HG03025 (cell line): ENCODE measurements around the gene IFT57.
A peak's percentile ranks its signal among the peaks of the same experiment; 100 is the strongest.

Experiments used
- ATAC-seq: cut with Tn5 transposase; IDR thresholded peaks from one replicate; pipeline ENCODE4 v1.9.1; 2021; ENCODE audit warnings: mild to moderate bottlenecking, moderate library complexity; ENCODE audit not compliant: unreplicated experiment, low FRiP score

IFT57 gene

GRCh38 chr3:108127301-108127988 is 94.8 kb downstream of the IFT57 start:
- no peak for ATAC-seq

- ATAC-seq, result no peak
These were observed 95.9 kb downstream of the IFT57 start for GRCh38 chr3:108126348-108126747.

- peak; percentile 48 for ATAC-seq
These were observed 96.6 kb downstream of the IFT57 start for GRCh38 chr3:108125550-108126071.

GRCh38 chr3:108125153-108125543 is 97.1 kb downstream of the IFT57 start:
- ATAC-seq, result no peak

GRCh38 chr3:108124337-108125152 is 97.7 kb downstream of the IFT57 start:
- ATAC-seq, result peak; percentile 85

GRCh38 chr3:108123326-108123725 is 98.9 kb downstream of the IFT57 start:
- no peak for ATAC-seq

- ATAC-seq, result no peak
These were observed 99.9 kb downstream of the IFT57 start for GRCh38 chr3:108122276-108122675.

- no peak for ATAC-seq
These were observed 102.7 kb downstream of the IFT57 start for GRCh38 chr3:108119398-108120104.

- no peak for ATAC-seq
These were observed 104.0 kb downstream of the IFT57 start for GRCh38 chr3:108118038-108118768.

GRCh38 chr3:108117241-108117775 is 104.9 kb downstream of the IFT57 start:
- no peak for ATAC-seq

- no peak for ATAC-seq
These were observed 107.7 kb downstream of the IFT57 start for GRCh38 chr3:108114423-108115065.

- no peak for ATAC-seq
These were observed 108.2 kb downstream of the IFT57 start for GRCh38 chr3:108113975-108114374.

- ATAC-seq, result no peak
These were observed 111.3 kb downstream of the IFT57 start for GRCh38 chr3:108110934-108111333.
